ENCODE data around the gene SUGP1.
"Not testable (repeated sequence)": the region's sequence is repeated elsewhere in the genome, so short reads cannot be mapped to it uniquely, and the experiment has no call there.

The SUGP1 gene

GRCh38 chr19:19320361-19321140, at the start of gene SUGP1, which contains the start of gene MAU2:
Gene SUGP1, minus strand, starts transcription at chr19:19320509. Its CDS starts 13 bp downstream, at chr19:19320496.
Gene MAU2, plus strand, starts transcription at chr19:19320829. Its CDS starts 31 bp downstream, at chr19:19320860.
- DNase-seq (ENCODE audit: low spot score): peak; percentile 92

- DNase-seq (ENCODE audit: low spot score): no peak
Measured at GRCh38 chr19:19368087-19368486, 47.8 kb upstream of the SUGP1 start.

GRCh38 chr19:19366434-19367396, 46.4 kb upstream of the SUGP1 start:
- DNase-seq (ENCODE audit: low spot score): peak; percentile 88

- DNase-seq (ENCODE audit: low spot score): no peak
Measured at GRCh38 chr19:19362075-19362474, 41.8 kb upstream of the SUGP1 start.

- DNase-seq (ENCODE audit: low spot score): peak; percentile 88
Measured at GRCh38 chr19:19361075-19361594, 40.8 kb upstream of the SUGP1 start.

GRCh38 chr19:19356901-19357566, 36.7 kb upstream of the SUGP1 start:
- DNase-seq (ENCODE audit: low spot score): no peak

- no peak for DNase-seq (ENCODE audit: low spot score)
Measured at GRCh38 chr19:19356500-19356899, 36.2 kb upstream of the SUGP1 start.

GRCh38 chr19:19355606-19356139, 35.4 kb upstream of the SUGP1 start:
- no peak for DNase-seq (ENCODE audit: low spot score)

- no peak for DNase-seq (ENCODE audit: low spot score)
Measured at GRCh38 chr19:19354932-19355331, 34.6 kb upstream of the SUGP1 start.

GRCh38 chr19:19354007-19354406, 33.7 kb upstream of the SUGP1 start:
- DNase-seq (ENCODE audit: low spot score): no peak

GRCh38 chr19:19352823-19353222, 32.5 kb upstream of the SUGP1 start:
- DNase-seq (ENCODE audit: low spot score): no peak

- DNase-seq (ENCODE audit: low spot score): not testable (repeated sequence)
Measured at GRCh38 chr19:19350756-19351155, 30.4 kb upstream of the SUGP1 start.

GRCh38 chr19:19349365-19349764, 29.1 kb upstream of the SUGP1 start:
- no peak for DNase-seq (ENCODE audit: low spot score)

GRCh38 chr19:19348266-19348665, 28.0 kb upstream of the SUGP1 start:
- DNase-seq (ENCODE audit: low spot score): no peak

GRCh38 chr19:19347401-19348110, 27.2 kb upstream of the SUGP1 start:
- no peak for DNase-seq (ENCODE audit: low spot score)

GRCh38 chr19:19345970-19346369, 25.7 kb upstream of the SUGP1 start:
- DNase-seq (ENCODE audit: low spot score): no peak

GRCh38 chr19:19345232-19345631, 24.9 kb upstream of the SUGP1 start:
- DNase-seq (ENCODE audit: low spot score): no peak

- DNase-seq (ENCODE audit: low spot score): no peak
Measured at GRCh38 chr19:19343762-19344161, 23.5 kb upstream of the SUGP1 start.

GRCh38 chr19:19343016-19343362, 22.7 kb upstream of the SUGP1 start:
- no peak for DNase-seq (ENCODE audit: low spot score)

- DNase-seq (ENCODE audit: low spot score): peak; percentile 40
Measured at GRCh38 chr19:19342086-19343015, 22.0 kb upstream of the SUGP1 start.

Measured in RKO (cell line).